ENCODE data around the gene SBDS.

GRCh38 chr7:66995050-66995776 lies at the start of gene SBDS:
- TF ChIP-seq CTCF (IDR thresholded peaks at IDR 0.05) (peak in 3 of 6 experiments; percentile 5 to 25 (median 9)), POLR2A (IDR thresholded peaks at IDR 0.05) (peak; percentile 43 to 99 (median 98)), POLR2AphosphoS5 (IDR thresholded peaks at IDR 0.05) (peak; percentile 96 to 99), EP300 (IDR thresholded peaks at IDR 0.05) (peak in 1 of 4 donors; percentile 61)

All from upper lobe of left lung (tissue), 4 donors.